ENCODE data around the gene MAPK7.

MAPK7 gene

DNA sequence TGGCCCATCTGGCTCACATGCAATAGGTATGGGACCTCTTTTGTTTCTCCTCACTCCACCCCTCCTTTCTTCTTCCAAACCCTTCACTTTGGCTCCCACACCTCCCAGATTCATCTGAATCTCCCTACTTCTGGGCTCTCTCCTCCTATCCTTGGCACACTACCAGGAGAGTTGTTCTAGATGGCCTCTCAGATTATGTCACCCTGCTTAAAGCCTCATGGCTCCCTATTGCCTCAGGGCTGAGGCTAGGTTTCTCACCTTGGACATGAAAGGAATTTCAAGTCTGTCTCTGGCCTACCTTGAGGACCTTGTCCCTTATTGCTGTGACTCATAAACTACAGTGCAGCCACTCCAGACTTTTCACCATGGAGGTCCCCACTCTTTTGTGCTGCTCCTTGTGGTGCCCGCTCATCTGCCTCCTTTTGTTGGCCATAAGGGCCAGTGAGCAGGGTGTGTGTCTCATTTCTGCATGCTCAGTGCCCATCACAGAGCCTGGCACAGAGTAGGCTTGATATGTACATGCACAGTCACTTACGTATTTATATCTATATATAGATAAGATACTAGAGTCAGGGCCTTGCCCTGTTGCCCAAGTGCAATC is 9.7 kb downstream of the MAPK7 start:
- DNase-seq (ENCODE audit: low read depth, low spot score) = no peak
- no peak overlapping the region for H3K4me3 ChIP-seq (ENCODE audit: low read length)

DNA sequence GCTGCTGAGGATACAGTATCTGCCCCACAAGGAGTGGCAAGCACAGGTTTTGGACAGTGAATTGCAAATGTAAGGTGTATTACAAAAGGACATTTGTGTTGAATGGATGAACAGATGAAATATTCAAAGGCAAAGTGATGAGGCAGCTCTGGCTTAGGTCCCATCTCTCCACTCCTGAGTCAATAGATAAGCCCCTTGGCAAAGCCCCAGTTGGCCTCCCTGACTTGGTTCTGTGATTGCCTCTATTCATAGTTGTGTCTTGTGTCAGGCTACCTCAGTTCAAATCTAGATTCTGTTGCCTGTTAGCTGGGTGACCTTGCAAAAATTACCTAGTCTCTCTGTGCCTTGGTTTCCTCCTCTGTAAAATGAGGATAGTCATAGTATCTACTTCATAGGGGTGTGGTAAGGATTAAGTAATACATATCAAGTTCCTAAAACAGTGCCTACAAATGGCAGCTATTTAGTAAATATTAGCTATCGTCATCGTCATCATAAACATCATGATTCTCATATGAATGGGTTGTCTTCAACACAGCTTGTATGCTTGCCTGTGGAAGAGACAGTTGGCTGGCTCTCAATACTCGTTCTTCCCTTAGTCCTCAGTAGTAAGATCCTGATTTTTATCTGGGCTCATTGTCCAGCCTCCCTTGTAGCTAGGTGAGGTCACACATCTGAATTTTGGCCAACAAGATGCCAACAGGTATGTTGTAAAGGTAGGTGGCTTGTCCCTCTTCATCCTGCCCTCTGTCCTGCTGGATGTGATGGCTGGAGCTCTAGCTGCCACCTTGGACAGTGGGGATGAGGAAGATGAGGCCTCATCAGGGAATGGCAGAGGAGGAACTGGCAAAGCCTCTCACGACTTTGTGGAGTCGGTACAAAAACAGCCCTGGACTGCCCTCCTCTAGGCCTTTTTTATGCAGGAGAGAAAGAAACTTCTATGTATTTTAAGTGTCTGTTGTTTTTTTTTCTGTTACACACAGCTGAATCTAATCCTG is 10.8 kb downstream of the MAPK7 start:
- no peak overlapping the region for H3K4me3 ChIP-seq (ENCODE audit: low read length)
- DNase-seq (ENCODE audit: low read depth, low spot score) = no peak

DNA sequence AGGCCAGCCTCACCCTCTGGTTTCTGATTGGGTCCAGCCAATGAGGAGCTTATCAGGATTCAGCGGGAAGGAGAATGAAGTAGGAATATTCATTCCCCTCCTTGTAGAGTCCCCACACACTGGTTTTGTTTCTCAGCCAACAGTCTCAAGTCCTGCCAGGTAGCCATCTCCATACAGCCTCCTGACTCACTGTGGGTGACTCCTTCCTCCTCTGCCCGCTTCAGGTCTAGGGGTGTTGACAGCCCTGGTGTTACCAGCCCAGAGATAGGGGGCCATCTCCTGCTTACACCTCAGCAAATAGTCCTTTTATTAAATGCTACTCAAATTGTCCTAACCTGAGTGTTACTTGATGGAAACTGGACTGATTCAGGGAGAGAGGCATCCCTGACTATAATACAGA is 12.7 kb downstream of the MAPK7 start:
- H3K4me3 ChIP-seq (ENCODE audit: low read length) = no peak overlapping the region
- DNase-seq (ENCODE audit: low read depth, low spot score) = no peak

DNA sequence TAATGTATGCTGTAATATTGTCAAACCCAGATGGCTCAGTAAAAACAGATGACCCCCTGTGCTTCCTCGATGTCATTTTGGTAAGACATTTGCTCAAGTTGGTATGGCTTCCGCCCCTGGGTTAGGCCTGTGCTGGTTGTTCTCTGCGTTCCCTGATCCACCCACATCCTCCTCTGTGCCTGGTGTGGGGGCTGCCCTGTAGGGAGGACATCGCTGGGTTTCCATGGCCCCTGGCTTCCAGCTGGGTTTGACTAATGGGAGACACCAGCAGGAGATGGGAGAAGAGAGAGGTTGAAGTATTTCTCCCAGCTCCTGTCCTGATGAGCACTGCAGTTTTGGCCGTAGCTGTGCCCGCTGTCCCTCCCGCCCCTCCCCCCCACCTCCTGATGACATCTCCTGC is 13.1 kb downstream of the MAPK7 start:
- DNase-seq (ENCODE audit: low read depth, low spot score) = no peak
- no peak overlapping the region for H3K4me3 ChIP-seq (ENCODE audit: low read length)

DNA sequence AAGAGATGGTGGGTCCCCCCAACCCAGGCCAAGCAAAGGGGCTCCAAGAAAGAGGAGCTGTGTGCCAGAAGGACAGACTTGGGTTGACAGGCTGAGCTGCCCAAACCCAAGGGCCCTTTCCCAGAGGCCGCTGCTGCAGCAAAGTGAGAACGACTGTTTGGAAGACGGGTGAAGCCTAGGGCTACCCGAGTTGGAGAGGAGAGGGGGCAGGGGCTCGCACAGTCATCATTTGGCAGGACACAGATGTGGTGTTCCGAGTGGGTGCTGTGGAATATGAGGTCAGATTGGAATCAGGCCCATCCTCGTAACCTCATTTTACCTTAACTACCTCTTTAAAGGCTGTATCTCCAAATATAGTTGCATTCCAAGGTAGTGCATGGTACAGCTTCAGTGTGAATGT is 14.0 kb downstream of the MAPK7 start:
- no peak overlapping the region for H3K4me3 ChIP-seq (ENCODE audit: low read length)
- DNase-seq (ENCODE audit: low read depth, low spot score) = no peak

DNA sequence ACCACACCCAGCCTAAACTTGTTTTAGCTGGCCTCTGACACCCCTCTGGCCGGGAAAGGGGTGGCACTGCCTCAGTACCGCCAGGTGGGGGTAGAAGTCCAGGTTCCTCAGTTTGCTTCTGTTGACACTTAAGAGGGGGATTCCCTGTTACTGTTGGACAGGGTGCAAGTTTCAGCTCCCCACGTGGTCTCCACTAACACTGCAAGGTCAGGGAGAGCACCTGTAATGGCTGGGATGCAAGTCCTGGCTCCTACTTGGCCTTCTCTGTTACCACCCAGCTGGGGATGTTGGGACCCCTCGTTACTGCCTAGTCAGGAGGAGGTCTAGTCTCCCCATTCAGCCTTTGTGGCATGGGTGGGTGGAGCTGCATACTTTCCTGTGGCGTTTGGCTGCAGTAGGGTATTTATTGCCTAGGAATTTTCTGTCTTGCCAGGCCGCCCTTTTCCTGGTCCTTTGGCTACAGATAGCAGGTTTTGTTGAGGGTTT is 19.3 kb downstream of the MAPK7 start:
- no peak for DNase-seq (ENCODE audit: low read depth, low spot score)

DNA sequence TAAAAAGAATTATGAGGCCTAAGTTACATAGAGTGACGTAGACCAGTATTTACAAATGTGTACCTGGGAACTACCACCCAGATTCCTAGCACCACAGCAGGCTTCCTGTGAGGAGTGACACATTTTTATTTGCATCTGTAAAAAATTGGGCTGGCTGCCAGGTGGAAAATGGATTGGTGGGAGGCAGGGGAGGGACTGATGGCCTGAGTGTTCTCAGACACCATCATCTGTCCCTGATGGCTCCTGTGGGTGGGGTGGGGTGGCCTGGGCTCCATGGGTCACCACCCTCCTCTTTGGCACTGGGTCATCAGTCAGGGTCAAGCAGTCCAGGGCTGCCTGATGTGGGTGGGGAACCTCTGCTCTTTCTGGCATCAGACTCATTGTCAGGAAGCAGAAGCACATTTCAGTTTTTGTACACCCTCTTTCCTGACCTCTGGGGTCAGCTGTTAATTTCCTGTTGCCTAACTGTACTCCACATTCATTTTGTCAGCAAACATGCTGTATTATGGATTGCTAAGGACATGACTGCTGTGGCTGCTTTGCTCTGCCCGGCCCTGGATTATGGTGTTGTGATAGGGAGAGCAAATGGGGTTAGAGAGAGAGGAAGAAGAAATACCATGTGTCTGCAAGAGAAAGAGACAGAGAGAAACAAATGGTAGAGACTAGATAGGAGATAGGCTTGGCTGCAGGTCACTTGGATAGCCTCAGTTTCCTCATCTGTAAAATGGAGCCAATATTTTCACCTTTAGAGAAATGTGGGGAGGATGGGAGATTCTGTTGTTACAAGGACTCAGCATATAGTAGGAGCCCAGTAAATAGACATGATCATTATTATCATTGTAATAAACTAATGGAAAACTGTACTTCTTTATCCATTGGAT is 20.2 kb downstream of the MAPK7 start:
- DNase-seq (ENCODE audit: low read depth, low spot score) = no peak

More for the DNA sequence above, 19.3 kb downstream of the MAPK7 start:
- H3K4me3 ChIP-seq (ENCODE audit: low read length) = no peak overlapping the region

DNA sequence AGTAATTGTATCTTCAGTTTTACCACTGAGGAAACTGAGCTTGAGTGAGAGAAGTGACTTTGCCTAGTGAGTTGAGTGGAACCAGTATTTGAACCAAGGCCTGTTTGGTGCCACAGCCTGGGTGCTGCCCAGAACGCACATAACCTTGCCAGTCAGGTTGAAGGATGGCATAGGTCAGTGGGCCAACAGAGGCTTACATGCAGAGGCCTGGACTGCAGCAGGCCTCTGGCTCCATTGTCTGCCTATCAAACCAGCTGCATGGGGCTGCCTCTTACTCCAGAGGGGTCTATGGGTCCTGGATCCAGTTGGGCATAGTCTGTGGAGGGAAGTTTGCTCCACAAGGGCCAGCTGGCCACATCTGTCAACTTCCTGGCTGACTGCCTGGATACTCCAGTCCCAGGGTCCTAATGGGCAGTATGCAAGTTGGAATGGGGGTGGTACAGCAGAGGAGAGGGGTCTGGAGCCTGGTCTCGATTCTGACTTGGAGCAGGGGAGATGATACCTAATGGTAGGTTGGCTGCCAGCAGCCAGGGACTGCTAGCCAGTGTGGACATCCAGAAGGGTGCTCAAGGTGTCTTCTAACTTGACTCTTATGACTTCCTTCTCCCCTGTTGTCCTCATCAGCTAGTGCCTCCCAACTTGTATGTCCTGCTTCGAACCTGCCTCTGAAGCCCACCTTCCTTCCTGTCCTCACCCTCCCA is 21.6 kb downstream of the MAPK7 start:
- no peak for DNase-seq (ENCODE audit: low read depth, low spot score)
- no peak overlapping the region for H3K4me3 ChIP-seq (ENCODE audit: low read length)

More for the DNA sequence above, 20.2 kb downstream of the MAPK7 start:
- H3K4me3 ChIP-seq (ENCODE audit: low read length) = no peak overlapping the region

DNA sequence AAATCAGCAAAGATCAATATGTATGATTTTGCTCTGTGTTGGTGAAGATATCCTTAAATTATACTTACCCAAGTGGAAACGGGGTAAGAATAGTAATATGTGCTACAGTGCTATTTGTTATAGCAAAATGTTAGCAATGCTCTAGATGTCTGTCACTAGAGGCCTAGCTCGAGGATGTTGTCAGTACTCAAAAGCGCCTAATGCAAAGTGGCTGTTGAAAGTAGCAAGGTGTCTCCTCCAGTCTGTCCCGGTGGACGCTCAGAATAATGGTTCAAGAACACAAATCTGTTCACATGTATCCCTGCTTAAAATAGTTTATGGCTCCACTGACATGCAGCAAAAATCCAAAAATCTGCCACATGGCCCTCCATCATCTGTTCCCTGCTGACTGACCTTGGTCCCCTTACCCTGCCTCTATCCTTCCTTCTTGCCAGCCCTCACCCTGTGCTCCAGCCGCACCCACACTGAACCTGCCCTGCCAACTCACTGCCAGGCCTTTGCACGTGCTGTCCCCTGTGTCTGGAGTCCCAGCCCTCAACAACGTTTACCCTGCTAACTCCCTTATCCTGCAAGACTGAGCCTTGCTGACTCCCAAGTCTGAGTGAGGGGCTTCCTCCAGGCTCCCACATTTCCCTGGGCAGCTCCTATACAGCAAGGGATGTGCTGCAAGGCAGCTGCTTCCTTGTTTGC is 23.2 kb downstream of the MAPK7 start:
- no peak for DNase-seq (ENCODE audit: low read depth, low spot score)
- no peak overlapping the region for H3K4me3 ChIP-seq (ENCODE audit: low read length)

DNA sequence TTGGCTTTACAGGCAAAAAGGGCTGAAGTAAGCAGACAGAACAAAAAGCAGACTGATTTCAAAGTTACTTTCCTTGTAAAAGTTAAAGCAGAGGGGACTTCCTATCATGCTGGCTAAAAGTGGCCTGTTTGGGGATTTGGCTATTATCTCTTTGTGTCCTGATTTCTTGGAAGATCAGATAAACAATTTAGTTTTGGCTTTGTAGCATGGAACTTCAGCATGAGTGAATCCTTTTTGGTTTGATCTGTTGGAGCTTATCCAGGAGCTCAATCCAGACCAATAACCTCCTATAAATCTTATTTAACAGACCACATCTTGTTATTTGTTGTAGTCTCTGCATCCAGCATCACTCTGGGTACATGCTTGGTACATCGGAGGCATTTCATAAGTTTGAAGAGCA is 23.9 kb downstream of the MAPK7 start:
- DNase-seq (ENCODE audit: low read depth, low spot score) = no peak
- no peak overlapping the region for H3K4me3 ChIP-seq (ENCODE audit: low read length)

DNA sequence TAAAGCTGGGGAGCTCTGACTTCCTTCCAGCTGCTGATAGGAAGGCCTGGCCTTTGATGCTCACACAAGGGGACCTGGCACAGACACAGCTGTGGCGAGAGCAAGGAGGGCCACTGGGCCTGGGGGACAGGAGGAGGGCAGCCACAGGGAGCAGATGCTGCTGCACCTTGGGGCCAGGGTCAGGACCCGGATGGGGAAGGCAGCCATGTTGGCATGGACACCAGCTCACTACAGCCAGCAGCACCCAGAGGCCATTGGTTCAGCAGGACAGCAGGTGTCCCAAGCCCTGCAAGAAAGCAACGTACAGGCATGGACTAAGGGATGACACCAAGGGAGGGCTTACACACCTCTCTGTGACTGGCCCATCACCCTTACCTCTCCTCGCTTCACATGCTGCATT is 24.7 kb downstream of the MAPK7 start:
- DNase-seq (ENCODE audit: low read depth, low spot score) = no peak
- H3K4me3 ChIP-seq (ENCODE audit: low read length) = no peak overlapping the region

DNA sequence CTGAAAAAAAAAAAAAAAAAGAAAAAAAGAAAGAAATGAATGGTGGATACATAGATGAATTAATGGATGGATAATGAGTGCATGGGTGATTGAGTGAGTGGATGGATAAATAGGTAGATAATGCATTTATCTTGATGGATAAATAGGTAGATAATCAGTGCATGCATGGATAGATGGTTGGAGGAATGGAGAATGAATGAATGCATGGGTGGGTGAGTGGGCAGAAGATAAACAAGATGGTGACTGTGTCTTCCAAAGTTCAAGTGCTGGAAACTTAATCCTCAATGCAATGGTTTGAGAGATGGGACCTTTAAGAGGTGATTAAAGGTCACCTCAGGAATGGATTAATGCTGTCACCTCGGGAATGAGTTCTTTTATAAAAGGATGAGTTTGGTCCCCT is 26.0 kb downstream of the MAPK7 start:
- no peak overlapping the region for H3K4me3 ChIP-seq (ENCODE audit: low read length)
- no peak for DNase-seq (ENCODE audit: low read depth, low spot score)

DNA sequence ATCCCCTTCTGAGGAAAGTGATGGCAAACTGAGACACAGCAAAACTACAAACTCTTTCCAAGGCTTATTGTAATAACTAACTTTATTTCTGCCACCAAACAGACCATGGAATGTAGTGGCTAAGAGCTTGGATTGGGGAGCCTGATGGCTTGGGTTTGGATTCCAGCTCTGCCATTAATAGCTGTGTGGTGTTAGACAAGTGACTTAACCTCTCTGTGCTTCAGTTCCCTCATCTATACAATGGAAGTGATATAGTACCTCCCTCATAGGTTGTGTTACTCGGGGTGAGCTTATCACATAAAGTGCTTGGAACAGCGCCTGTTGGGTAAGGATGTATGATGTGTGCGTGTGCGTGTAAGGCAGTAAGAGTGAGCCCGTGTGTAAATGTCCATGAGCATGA is 26.8 kb downstream of the MAPK7 start:
- DNase-seq (ENCODE audit: low read depth, low spot score) = no peak
- H3K4me3 ChIP-seq (ENCODE audit: low read length) = no peak overlapping the region

DNA sequence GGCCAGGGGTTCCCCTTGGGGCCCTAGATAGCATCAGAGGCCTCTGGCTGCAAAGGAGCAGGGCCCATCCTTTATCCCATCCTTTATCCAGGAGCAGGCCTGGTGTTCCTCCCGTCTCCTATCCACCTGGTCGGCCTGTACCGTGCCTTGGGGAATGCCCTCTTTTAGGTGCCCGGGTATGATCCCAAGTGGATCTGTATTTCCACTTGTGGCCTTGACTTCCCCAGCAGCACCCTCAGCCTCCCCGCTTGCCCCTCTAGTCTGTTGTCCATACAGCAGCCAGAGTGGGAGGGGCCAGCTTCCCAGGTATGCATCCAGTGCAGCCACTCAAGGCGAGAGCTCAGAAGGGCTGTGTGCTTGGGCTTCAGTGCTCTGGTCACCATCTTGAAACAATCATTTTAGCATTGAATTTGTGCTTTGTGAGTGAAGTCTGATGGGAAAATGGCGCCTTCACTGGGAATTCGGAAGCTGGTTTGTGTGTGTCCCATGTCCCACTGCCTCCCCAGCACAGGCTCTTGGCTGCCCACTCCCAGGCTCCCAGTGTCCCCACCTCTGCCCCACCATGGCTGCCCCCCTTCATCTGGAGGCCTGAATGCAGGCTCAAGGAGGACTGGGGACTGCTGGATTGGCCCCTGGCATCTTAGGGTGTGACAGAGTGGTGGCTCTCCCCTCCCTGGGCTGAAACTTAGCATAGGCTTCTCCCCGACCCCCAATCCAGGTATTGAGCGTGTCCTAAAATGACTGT is 29.5 kb downstream of the MAPK7 start:
- no peak overlapping the region for H3K4me3 ChIP-seq (ENCODE audit: low read length)
- DNase-seq (ENCODE audit: low read depth, low spot score) = no peak

DNA sequence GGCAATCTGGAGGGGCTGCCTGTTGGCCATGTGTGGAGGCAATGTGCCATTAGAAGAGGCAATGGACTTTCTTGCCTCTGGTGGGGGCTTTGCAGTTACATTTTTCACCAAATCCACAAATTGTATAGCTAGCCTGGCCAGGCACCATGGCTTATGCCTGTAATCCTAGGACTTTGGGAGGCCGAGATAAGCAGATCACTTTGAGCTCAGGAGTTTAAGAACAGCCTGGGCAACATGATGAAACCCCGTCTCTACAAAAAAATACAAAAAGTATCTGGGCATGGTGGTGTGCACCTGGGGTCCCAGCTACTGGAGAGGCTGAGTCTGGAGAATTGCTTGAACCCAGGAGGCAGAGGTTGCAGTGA is 30.0 kb downstream of the MAPK7 start:
- no peak for DNase-seq (ENCODE audit: low read depth, low spot score)
- H3K4me3 ChIP-seq (ENCODE audit: low read length) = no peak overlapping the region

DNA sequence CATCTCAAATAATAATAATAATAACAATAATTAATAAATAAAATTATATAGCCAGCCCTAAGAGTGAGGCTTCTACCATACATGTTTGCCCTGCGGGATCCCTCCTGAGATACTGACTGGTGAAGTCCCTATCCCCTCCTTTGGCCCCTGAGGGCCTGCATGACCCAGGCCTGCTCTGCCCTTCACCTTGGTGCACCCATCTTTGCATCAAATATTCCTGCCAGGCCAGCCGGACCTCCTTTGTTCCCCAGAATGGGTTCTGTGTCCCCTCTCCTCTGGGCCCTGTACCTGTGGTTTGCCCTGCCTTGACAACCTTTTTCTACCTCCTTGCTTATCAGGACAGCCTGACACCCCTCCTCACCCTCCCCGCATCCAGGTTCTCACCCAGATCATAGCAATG is 30.8 kb downstream of the MAPK7 start:
- H3K4me3 ChIP-seq (ENCODE audit: low read length) = no peak overlapping the region
- DNase-seq (ENCODE audit: low read depth, low spot score) = no peak

DNA sequence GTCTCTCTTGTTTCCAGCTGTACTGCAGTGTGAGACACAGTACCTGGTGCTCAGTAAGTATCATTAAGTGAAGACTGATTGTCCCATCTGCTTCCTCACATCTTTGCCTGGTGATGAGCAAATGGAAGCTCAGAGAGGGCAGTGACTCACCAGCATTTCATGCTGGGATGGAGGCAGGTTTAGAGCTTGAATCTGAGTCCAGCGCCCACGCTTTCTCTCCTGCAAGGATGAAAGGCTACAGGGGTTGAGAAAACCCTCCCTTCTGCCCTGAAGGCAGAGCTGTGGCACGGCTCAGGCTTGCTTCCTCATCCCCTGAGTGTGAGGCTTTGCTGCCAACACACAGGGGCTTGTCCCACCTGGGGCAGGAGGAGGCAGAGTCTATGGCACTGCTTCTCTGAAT is 31.2 kb downstream of the MAPK7 start:
- no peak overlapping the region for H3K4me3 ChIP-seq (ENCODE audit: low read length)
- DNase-seq (ENCODE audit: low read depth, low spot score) = no peak

DNA sequence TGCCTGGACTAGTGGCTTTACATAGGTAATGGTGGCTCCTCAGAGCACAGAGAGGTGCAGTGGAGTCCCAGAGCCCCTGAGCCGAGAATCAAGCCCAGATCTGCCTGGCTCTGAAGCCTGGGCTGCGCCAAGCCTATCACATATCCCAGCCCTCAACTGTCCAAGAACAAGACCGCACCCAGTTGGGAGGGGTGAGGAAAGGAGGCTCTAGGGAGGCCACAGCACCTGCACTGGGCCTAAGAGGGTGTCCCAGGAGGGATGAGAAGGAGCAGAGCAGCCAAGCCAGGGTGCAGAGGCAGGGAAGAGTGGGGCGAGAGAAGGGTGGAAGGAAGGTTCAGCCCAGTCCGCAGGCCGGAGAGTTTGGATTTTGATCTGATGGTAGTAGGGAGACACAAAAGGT is 31.8 kb downstream of the MAPK7 start:
- H3K4me3 ChIP-seq (ENCODE audit: low read length) = no peak overlapping the region
- no peak for DNase-seq (ENCODE audit: low read depth, low spot score)
